ENCODE data around the gene NME3. TPM values are rescaled to one million over a fixed set of nuclear protein-coding genes. Genes with fewer than 3 reads are reported as not detected.

The NME3 gene
- total and polyA plus RNA-seq, 10 of the 15 experiments (the other 5 are each of a cell fraction or from before 2014, with no cell fraction given), result 0.61 to 55.5 (median 26.5) TPM

DNA sequence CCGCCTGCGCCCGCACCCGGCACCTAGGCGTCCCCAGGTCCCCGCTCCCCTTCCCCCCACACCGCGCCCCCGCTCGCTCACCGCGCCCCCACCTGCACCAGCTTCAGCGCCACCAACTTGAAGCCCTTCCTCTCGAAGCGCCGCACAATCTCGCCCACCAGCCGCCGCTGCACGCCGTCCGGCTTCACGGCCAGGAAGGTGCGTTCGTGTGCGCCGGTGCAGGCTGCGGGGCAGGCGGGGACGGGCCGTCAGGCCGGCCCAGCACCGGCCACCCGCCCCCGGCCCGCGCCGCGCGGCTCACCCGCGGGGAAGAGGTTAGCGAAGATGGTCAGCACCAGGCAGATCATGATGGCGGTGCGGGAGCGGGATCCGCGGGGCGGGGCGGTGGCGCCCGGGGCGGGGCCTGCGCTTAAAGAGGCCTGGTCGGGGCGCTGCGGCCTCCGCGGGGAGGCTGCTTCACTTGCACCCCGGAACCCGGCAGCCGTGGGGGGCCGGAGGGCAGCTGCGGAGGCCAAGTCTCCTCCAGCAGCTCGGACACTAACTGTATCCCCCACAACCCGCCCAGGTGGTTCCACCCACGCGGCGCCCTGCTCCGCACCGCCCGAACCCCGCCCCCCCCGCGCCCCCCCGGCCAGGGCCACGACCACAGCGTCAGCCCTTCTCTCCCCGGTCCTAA, at the start of gene NME3 (continued):
- TF ChIP-seq JUND (IDR thresholded peaks at IDR 0.05; ENCODE audit: low read depth, low read length) (no peak), ZBTB4 (CRISPR knock-in tag; IDR thresholded peaks at IDR 0.05) (no peak), NFIC (IDR thresholded peaks at IDR 0.05; ENCODE audit: low read depth, low read length) (no peak), RBBP5 (conservative IDR thresholded peaks at IDR 0.05) (no peak), SP1 (IDR thresholded peaks at IDR 0.05; ENCODE audit: low read depth, low read length) (no peak), KAT2A (conservative IDR thresholded peaks at IDR 0.05; ENCODE audit: control insufficient read depth, low read depth, low read length) (no peak), WRNIP1 (IDR thresholded peaks at IDR 0.05; ENCODE audit: borderline replicate concordance, low read depth, low read length) (no peak), PML (IDR thresholded peaks at IDR 0.05; ENCODE audit: low read length) (no peak), ZNF274 (IDR thresholded peaks at IDR 0.05; ENCODE audit: insufficient read depth, insufficient read length) (no peak), ZZZ3 (IDR thresholded peaks at IDR 0.05; ENCODE audit: control insufficient read depth, insufficient read length, low read depth) (no peak), EZH2 (IDR thresholded peaks at IDR 0.05; ENCODE audit: borderline replicate concordance, control insufficient read depth, low read depth, low read length) (no peak), PAX5 (IDR thresholded peaks at IDR 0.05; ENCODE audit: borderline replicate concordance, low read depth, low read length) (0 out of 2 replicates have a peak, but pooled peaks have one; percentile 21), SIN3A (IDR thresholded peaks at IDR 0.05; ENCODE audit: low read depth, low read length) (no peak; the same call in 1 of the 2 replicates), RFX5 (IDR thresholded peaks at IDR 0.05; ENCODE audit: low read depth, low read length) (no peak), E4F1 (IDR thresholded peaks at IDR 0.05; ENCODE audit: borderline replicate concordance, partially characterized antibody) (no peak), ATF3 (IDR thresholded peaks at IDR 0.05; ENCODE audit: borderline replicate concordance, extremely low read depth, low read depth, low read length) (no peak), CHD1 (IDR thresholded peaks at IDR 0.05; ENCODE audit: low read depth, low read length) (no peak), NR2C1 (IDR thresholded peaks at IDR 0.05) (no peak), DPF2 (IDR thresholded peaks at IDR 0.05) (0 out of 2 replicates have a peak, but pooled peaks have one; percentile 23), CREM (IDR thresholded peaks at IDR 0.05; ENCODE audit: low read depth) (no peak), MTA3 (IDR thresholded peaks at IDR 0.05; ENCODE audit: borderline replicate concordance, low read length) (no peak), GATAD2B (conservative IDR thresholded peaks at IDR 0.05; ENCODE audit: low read depth) (peak; percentile 25; the same call in 1 of the 2 replicates), NFYA (IDR thresholded peaks at IDR 0.05; ENCODE audit: borderline replicate concordance, low read depth, low read length) (no peak)
- TF ChIP-seq, protein P1, sequence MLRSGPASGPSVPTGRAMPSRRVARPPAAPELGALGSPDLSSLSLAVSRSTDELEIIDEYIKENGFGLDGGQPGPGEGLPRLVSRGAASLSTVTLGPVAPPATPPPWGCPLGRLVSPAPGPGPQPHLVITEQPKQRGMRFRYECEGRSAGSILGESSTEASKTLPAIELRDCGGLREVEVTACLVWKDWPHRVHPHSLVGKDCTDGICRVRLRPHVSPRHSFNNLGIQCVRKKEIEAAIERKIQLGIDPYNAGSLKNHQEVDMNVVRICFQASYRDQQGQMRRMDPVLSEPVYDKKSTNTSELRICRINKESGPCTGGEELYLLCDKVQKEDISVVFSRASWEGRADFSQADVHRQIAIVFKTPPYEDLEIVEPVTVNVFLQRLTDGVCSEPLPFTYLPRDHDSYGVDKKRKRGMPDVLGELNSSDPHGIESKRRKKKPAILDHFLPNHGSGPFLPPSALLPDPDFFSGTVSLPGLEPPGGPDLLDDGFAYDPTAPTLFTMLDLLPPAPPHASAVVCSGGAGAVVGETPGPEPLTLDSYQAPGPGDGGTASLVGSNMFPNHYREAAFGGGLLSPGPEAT (IDR thresholded peaks at IDR 0.05; ENCODE audit: low read depth), result peak; percentile 82; the same call in 1 of the 2 replicates

Data from GM12878 (cell line).